Vagina (tissue), 2 donors: Measurements from ENCODE around the gene CDC25A.
"Not testable (repeated sequence)": the region's sequence is repeated elsewhere in the genome, so short reads cannot be mapped to it uniquely, and the experiment has no call there.

Source experiments
- POLR2A ChIP-seq, 2 donors: fragments of 450-650 bp; IDR thresholded peaks; one replicate each; pipeline ENCODE4 v1.6.1; 2017; ENCODE audit warnings: antibody characterized with exemption in 2 of 2, mild to moderate bottlenecking in 2 of 2, moderate library complexity in 2 of 2
- POLR2AphosphoS5 ChIP-seq, 2 donors: sonication (generic); formaldehyde crosslinking; IDR thresholded peaks; one replicate each; pipeline ENCODE4 v1.9.0; 2017; ENCODE audit warnings: antibody characterized with exemption in 2 of 2, mild to moderate bottlenecking in 2 of 2, low read depth in 1 of 2; ENCODE audit not compliant: insufficient read depth in 1 of 2
- TF ChIP-seq, protein P1 (sequence below), 3 experiments: fragments of 450-650 bp in 2 of 3; fragments of 200-600 bp in 1 of 3; sonication (generic) in 1 of 3; IDR thresholded peaks; one replicate each; pipeline ENCODE4 v1.5.1; 2017 to 2019; ENCODE audit warnings: antibody characterized with exemption in 3 of 3, mild to moderate bottlenecking in 2 of 3, moderate library complexity in 2 of 3

DNA sequence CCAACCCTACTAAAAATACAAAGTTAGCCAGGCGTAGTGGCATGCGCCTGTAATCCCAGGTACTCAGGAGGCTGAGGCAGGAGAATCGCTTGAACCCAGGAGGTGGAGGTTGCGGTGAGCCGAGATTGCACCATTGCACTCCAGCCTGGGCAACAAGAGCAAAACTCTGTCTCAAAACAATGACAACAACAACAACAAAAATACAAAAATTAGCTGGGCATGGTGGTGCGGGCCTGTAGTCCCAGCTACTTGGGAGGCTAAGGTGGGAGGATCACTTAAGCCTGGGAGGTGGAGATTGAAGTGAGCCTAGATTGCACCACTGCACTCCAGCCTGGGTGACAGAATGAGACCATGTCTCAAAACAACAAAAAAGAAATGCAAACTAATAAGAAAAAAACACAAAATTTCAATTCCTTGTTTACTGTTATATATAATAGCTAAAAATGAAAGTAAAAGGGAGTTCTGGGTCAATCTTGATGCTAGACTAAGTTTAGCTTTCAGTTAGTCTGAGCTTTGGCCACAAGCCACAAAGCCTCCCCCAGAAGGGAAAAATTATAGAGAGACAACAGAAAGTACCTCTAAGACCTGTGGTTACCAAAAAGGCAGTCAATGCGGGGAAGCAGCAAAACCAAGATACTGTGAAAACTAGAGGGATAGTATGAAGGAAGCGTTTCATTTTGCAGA, 76.0 kb downstream of the CDC25A start:
- TF ChIP-seq, protein P1, sequence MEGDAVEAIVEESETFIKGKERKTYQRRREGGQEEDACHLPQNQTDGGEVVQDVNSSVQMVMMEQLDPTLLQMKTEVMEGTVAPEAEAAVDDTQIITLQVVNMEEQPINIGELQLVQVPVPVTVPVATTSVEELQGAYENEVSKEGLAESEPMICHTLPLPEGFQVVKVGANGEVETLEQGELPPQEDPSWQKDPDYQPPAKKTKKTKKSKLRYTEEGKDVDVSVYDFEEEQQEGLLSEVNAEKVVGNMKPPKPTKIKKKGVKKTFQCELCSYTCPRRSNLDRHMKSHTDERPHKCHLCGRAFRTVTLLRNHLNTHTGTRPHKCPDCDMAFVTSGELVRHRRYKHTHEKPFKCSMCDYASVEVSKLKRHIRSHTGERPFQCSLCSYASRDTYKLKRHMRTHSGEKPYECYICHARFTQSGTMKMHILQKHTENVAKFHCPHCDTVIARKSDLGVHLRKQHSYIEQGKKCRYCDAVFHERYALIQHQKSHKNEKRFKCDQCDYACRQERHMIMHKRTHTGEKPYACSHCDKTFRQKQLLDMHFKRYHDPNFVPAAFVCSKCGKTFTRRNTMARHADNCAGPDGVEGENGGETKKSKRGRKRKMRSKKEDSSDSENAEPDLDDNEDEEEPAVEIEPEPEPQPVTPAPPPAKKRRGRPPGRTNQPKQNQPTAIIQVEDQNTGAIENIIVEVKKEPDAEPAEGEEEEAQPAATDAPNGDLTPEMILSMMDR (IDR thresholded peaks at IDR 0.05), result not testable (repeated sequence)
- TF ChIP-seq POLR2A (IDR thresholded peaks at IDR 0.05); POLR2AphosphoS5 (IDR thresholded peaks at IDR 0.05; ENCODE audit: insufficient read depth in 1 of 2, low read depth in 1 of 2): not testable (repeated sequence)
